ENCODE measurements around the gene HMGN5. TPM values are rescaled to one million over a fixed set of nuclear protein-coding genes. Genes with fewer than 3 reads are reported as not detected.

The HMGN5 gene
- total RNA-seq, 1 experiment from 2014 or later, result 1.9 TPM

GRCh38 chrX:81174286-81174685 lies 27.4 kb downstream of the HMGN5 start:
- Mint-ChIP-seq H3K4me1 (ENCODE audit: low read depth, unreplicated experiment) (no peaks in the 10 kb centered on the region), H3K27ac (ENCODE audit: unreplicated experiment) (no peak overlapping the region), H3K27me3 (ENCODE audit: insufficient read depth, unreplicated experiment) (no peaks in the 10 kb centered on the region), H3K9me3 (ENCODE audit: unreplicated experiment) (no peaks in the 10 kb centered on the region), H3K4me3 (ENCODE audit: unreplicated experiment) (no peak overlapping the region), H3K36me3 (ENCODE audit: insufficient read depth, unreplicated experiment) (no peaks in the 10 kb centered on the region)
- CTCF ChIA-PET, result no interaction called here
- H3K27me3 ChIP-seq (replicated peaks; ENCODE audit: control insufficient read depth, insufficient read depth, low read length), result no peaks in the 10 kb centered on the region
- no TSS peak for BruUV-seq (replicated peaks)
- no peaks in the 10 kb centered on the region for H3K36me3 ChIP-seq (ENCODE audit: control insufficient read depth, insufficient read depth, low read length)
- DNase-seq, result no peak
- POLR2A ChIA-PET, result no interaction called here
- no peaks in the 10 kb centered on the region for H3K9me3 ChIP-seq
- no peak for TF ChIP-seq CTCF (IDR thresholded peaks at IDR 0.05; ENCODE audit: insufficient read depth in 1 of 2, low read depth in 1 of 2, low read length in 1 of 2, severe bottlenecking in 1 of 2, unreplicated experiment in 1 of 2)
- H3K4me1 ChIP-seq, result no peaks in the 10 kb centered on the region
- H3K4me3 ChIP-seq (ENCODE audit: low read depth, low read length), result no peak overlapping the region
- intact Hi-C loops (cut with micrococcal nuclease; ENCODE audit: unreplicated experiment), result loop anchor here (1.0 kb wide), 1 partner anchor 203 kb away; no protein-coding TSS in a partner anchor

- CTCF ChIA-PET, result no interaction called here
- TF ChIP-seq CTCF (IDR thresholded peaks at IDR 0.05; ENCODE audit: insufficient read depth in 1 of 2, low read depth in 1 of 2, low read length in 1 of 2, severe bottlenecking in 1 of 2, unreplicated experiment in 1 of 2), result no peak
Observed at GRCh38 chrX:81168391-81168790, 33.3 kb downstream of the HMGN5 start.

GRCh38 chrX:81121513-81122363 lies 80.0 kb downstream of the HMGN5 start:
- no peaks in the 10 kb centered on the region for H3K27me3 ChIP-seq (replicated peaks; ENCODE audit: control insufficient read depth, insufficient read depth, low read length)
- Mint-ChIP-seq H3K36me3 (ENCODE audit: insufficient read depth, unreplicated experiment) (peaks cover 5% of the 10 kb centered on the region), H3K27me3 (ENCODE audit: insufficient read depth, unreplicated experiment) (peaks cover 4% of the 10 kb centered on the region), H3K4me1 (ENCODE audit: low read depth, unreplicated experiment) (no peaks in the 10 kb centered on the region), H3K27ac (ENCODE audit: unreplicated experiment) (no peak overlapping the region), H3K4me3 (ENCODE audit: unreplicated experiment) (peak overlapping the region; percentile 85), H3K9me3 (ENCODE audit: unreplicated experiment) (no peaks in the 10 kb centered on the region)
- TF ChIP-seq CTCF (IDR thresholded peaks at IDR 0.05; ENCODE audit: insufficient read depth in 1 of 2, low read depth in 1 of 2, low read length in 1 of 2, severe bottlenecking in 1 of 2, unreplicated experiment in 1 of 2), result no peak
- intact Hi-C loops (cut with micrococcal nuclease; ENCODE audit: unreplicated experiment), result loop anchor here (1.0 to 5.0 kb wide), 3 partner anchors 245 to 314 kb away; partner anchors contain the start of gene BRWD3
- no TSS peak for BruUV-seq (replicated peaks)
- DNase-seq, result peak; percentile 88 to 89
- no peaks in the 10 kb centered on the region for H3K9me3 ChIP-seq
- no peaks in the 10 kb centered on the region for H3K36me3 ChIP-seq (ENCODE audit: control insufficient read depth, insufficient read depth, low read length)
- peak overlapping the region; percentile 49 for H3K4me3 ChIP-seq (ENCODE audit: low read depth, low read length)
- H3K4me1 ChIP-seq, result no peaks in the 10 kb centered on the region
- ChIA-PET POLR2A (no interaction called here), CTCF (no interaction called here)

More at GRCh38 chrX:81168391-81168790, 33.3 kb downstream of the HMGN5 start:
- no TSS peak for BruUV-seq (replicated peaks)
- Histone ChIP-seq H3K36me3 (ENCODE audit: control insufficient read depth, insufficient read depth, low read length) (no peaks in the 10 kb centered on the region), H3K27me3 (replicated peaks; ENCODE audit: control insufficient read depth, insufficient read depth, low read length) (no peaks in the 10 kb centered on the region), H3K4me1 (no peaks in the 10 kb centered on the region), H3K9me3 (no peaks in the 10 kb centered on the region), H3K4me3 (ENCODE audit: low read depth, low read length) (no peak overlapping the region)
- Mint-ChIP-seq H3K27ac (ENCODE audit: unreplicated experiment) (no peak overlapping the region), H3K4me1 (ENCODE audit: low read depth, unreplicated experiment) (no peaks in the 10 kb centered on the region), H3K9me3 (ENCODE audit: unreplicated experiment) (no peaks in the 10 kb centered on the region), H3K4me3 (ENCODE audit: unreplicated experiment) (no peak overlapping the region), H3K27me3 (ENCODE audit: insufficient read depth, unreplicated experiment) (no peaks in the 10 kb centered on the region), H3K36me3 (ENCODE audit: insufficient read depth, unreplicated experiment) (no peaks in the 10 kb centered on the region)
- DNase-seq, result no peak
- POLR2A ChIA-PET, result no interaction called here
- intact Hi-C loops (cut with micrococcal nuclease; ENCODE audit: unreplicated experiment), result no loop called here

All from Caco-2 (cell line).